GM12891 (cell line): ENCODE results near the gene TAOK2.
A peak's percentile ranks its signal among the peaks of the same experiment; 100 is the strongest.
"Not testable (repeated sequence)": the region's sequence is repeated elsewhere in the genome, so short reads cannot be mapped to it uniquely, and the experiment has no call there.

Source experiments
- DNase-seq: peaks from one replicate; pipeline ENCODE4 v3.0.0; 2011; ENCODE audit warnings: low spot score; ENCODE audit not compliant: insufficient read length
- FAIRE-seq: peaks from 2 replicates; lab custom pipeline; 2011; peaks lifted over from hg19 to GRCh38; lab: Jason Lieb, UNC
- PAX5 ChIP-seq: IDR thresholded peaks from 2 replicates; pipeline ENCODE4 v1.6.1; 2011; ENCODE audit warnings: low read length, moderate library complexity, mild to moderate bottlenecking; ENCODE audit not compliant: insufficient read depth, severe bottlenecking
- POLR2A ChIP-seq: IDR thresholded peaks from 2 replicates; pipeline ENCODE4 v1.6.1; 2011; ENCODE audit warnings: low read depth, low read length, control low read depth
- POLR2AphosphoS5 ChIP-seq: IDR thresholded peaks from 2 replicates; pipeline ENCODE4 v1.6.1; 2011; ENCODE audit warnings: low read depth, low read length, control low read depth
- POU2F2 ChIP-seq: IDR thresholded peaks from 2 replicates; pipeline ENCODE4 v1.6.1; 2011; ENCODE audit warnings: low read depth, mild to moderate bottlenecking, control low read depth, low read length, moderate library complexity
- SPI1 ChIP-seq: IDR thresholded peaks from 2 replicates; pipeline ENCODE4 v1.6.1; 2011; ENCODE audit warnings: low read depth, low read length, control low read depth
- TAF1 ChIP-seq: IDR thresholded peaks from 2 replicates; pipeline ENCODE4 v1.6.1; 2011; ENCODE audit warnings: low read depth, low read length, control low read depth

The TAOK2 gene

DNA sequence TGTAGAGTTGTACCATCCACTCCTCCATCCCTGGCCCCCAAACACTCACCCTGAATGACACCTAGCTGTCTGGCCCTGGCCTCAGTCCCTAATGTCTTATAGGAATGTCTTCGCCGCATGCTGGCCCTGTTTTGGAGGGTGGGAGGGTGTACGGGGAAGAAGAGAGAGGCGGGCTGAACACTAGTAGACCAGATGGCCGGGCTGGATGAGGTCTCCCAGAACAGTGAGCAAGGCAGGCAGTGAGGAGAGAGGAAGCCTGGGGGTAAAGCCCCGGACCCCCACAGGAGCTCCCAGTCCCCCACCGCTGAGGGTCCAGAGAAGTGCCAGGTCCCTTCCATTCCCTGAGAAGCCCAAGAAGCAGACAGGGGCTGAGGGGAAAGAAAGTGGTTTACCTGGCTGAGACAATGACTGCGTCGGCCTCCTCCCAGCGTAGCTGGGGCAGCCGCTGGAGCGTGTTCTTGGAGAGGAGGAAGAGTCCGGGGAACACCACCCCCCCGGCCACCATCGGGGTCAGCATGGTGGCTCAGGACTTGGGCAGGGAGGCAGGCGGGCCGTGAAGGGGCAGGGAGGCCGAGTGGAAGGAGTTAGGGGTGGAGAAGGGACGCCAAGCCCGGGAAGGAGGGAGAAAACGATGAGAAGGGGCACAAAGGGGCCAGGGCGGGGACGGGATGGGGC lies 56.5 kb downstream of the TAOK2 start:
- FAIRE-seq (no peak), DNase-seq (no peak)
- TF ChIP-seq SPI1 (no peak), POU2F2 (no peak), PAX5 (no peak), POLR2AphosphoS5 (no peak), POLR2A (no peak), TAF1 (no peak)

DNA sequence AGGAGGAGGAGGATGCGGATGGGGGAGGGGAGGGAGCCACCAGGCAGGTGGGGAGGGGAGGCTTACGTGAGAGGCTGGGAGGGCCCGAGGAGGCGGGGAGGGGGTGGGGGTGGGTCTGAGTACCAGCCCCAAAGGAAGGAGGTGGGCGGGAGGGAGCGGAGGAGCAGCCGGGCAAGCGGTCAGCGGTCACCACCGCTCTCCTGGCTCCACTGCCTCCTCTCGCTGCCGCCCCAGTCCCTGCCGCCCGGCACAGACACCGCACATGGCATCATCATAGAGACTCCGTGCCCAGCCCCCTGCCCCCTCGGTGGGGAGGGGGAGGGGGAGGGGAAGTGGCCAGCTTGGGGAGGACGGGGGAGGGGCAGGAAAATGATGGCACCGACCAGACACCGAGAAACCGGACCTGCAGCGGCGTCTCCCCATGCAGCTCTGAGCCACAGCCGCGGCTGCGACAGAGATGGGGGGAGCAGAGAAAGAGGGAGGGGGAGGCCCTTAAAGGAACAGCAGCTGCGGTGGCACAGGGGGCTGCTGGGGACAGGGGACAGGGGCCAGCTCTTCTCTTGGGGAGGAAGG lies 57.3 kb downstream of the TAOK2 start, which contains the start of gene TLCD3B:
Gene TLCD3B (minus strand): TSS at position 431 of the 573 bp plus-strand sequence. CDS start 744 bp downstream, outside the sequence.
- FAIRE-seq: no peak
- no peak for DNase-seq
- TF ChIP-seq POU2F2 (no peak), POLR2A (no peak), POLR2AphosphoS5 (no peak), TAF1 (no peak), SPI1 (no peak), PAX5 (no peak)

GRCh38 chr16:30031477-30031918 lies 57.8 kb downstream of the TAOK2 start:
- TF ChIP-seq TAF1: no peak
- no peak for TF ChIP-seq PAX5
- TF ChIP-seq POLR2AphosphoS5: no peak
- no peak for TF ChIP-seq SPI1
- TF ChIP-seq POU2F2: no peak
- TF ChIP-seq POLR2A: no peak
- DNase-seq (no peak), FAIRE-seq (no peak)

GRCh38 chr16:30032083-30032819 lies 58.6 kb downstream of the TAOK2 start:
- FAIRE-seq (peak; percentile 16), DNase-seq (no peak)
- TF ChIP-seq POLR2AphosphoS5 (no peak), PAX5 (no peak)

DNA sequence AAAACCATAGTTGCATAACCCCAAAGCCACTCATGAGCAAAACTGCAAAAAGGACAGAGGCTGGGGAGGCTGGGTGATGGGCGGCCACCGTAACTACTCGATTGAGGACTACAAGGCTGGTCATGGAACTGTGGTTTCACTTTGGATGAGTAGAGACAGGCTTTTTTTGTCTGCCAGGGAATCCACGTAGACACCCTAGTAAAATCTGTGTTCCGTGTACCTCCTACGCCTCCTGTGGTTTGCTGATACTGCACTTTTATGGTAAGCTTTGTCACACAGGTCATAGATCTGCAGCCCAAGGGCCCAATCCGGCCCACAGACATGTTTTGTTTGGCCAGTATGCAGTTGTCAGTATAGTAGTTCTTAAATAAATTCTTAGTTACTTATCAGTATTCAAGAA lies 59.6 kb downstream of the TAOK2 start:
- FAIRE-seq: no peak
- TF ChIP-seq TAF1 (no peak), POLR2A (no peak)

DNA sequence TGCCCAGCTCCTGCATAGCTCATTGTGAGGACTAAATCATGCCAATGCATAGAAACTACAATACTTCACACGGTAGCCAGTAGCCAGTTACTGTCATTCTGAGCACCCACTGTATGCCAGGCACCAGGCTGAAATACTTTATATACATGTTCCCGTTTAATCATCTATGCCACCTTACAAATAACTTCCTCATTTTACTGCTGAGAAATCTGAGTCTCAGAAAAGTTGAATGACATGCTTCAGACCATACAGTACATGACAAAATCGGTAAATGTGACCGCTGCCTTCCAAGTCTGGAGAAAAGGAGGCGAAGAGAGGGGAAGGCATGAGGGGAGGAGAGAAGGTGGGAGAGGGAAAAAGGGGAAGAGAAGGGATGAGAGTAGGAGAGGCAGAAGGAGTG lies 66.6 kb downstream of the TAOK2 start:
- DNase-seq: no peak

More for the DNA sequence above, 59.6 kb downstream of the TAOK2 start:
- DNase-seq: no peak

GRCh38 chr16:30040690-30041089 lies 67.0 kb downstream of the TAOK2 start:
- FAIRE-seq, DNase-seq: not testable (repeated sequence)

More for the DNA sequence above, 66.6 kb downstream of the TAOK2 start:
- no peak for FAIRE-seq
- no peak for TF ChIP-seq POU2F2
- TF ChIP-seq POLR2A: no peak
- no peak for TF ChIP-seq TAF1

DNA sequence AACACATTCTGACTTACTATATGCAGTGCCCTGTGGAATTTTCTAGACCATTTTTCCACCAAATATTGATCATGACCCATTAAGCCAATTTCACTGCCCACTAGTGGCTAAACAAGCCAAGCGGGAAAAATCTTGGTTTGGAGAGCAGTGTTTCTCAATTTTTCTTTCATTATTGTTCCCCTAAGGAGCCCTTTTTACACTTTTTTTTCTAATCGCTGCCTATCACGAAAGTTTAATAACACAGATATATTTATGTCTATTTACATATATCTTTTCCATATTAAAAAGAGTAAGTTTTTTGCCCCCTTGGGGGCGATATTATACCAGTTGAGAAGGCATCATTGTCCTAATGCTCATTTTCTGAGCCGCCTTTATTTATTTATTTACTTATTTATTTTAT lies 68.2 kb downstream of the TAOK2 start:
- FAIRE-seq (no peak), DNase-seq (no peak)
- TF ChIP-seq POLR2AphosphoS5: no peak
- TF ChIP-seq TAF1: no peak
- TF ChIP-seq PAX5: no peak
- no peak for TF ChIP-seq POU2F2
- TF ChIP-seq POLR2A: no peak
- no peak for TF ChIP-seq SPI1
